GM12801 (cell line): ENCODE results near the gene PPM1N.

Experiments used
- CTCF ChIP-seq: IDR thresholded peaks from one replicate; pipeline ENCODE4 v1.5.1; 2011; ENCODE audit warnings: control low read depth; ENCODE audit not compliant: insufficient read length; ENCODE audit errors: extremely low read depth

Gene PPM1N

GRCh38 chr19:45498411-45499195, at the start of gene PPM1N:
Gene PPM1N, plus strand, starts transcription at chr19:45498443. Its CDS starts 30 bp downstream, at chr19:45498473.
- TF ChIP-seq CTCF, result no peak

- no peak for TF ChIP-seq CTCF
Observed at GRCh38 chr19:45448887-45449299, 49.4 kb upstream of the PPM1N start.

- TF ChIP-seq CTCF, result no peak
Observed at GRCh38 chr19:45450012-45450333, 48.3 kb upstream of the PPM1N start.

GRCh38 chr19:45451131-45451849, 47.0 kb upstream of the PPM1N start:
- TF ChIP-seq CTCF, result no peak

GRCh38 chr19:45451850-45452387, 46.3 kb upstream of the PPM1N start:
- TF ChIP-seq CTCF, result no peak

- no peak for TF ChIP-seq CTCF
Observed at GRCh38 chr19:45455707-45456499, 42.3 kb upstream of the PPM1N start.

- no peak for TF ChIP-seq CTCF
Observed at GRCh38 chr19:45456500-45456815, 41.8 kb upstream of the PPM1N start.
